ENCODE measurements around the gene NEMF.
"Not testable (repeated sequence)": the region's sequence is repeated elsewhere in the genome, so short reads cannot be mapped to it uniquely, and the experiment has no call there.

Gene NEMF

DNA sequence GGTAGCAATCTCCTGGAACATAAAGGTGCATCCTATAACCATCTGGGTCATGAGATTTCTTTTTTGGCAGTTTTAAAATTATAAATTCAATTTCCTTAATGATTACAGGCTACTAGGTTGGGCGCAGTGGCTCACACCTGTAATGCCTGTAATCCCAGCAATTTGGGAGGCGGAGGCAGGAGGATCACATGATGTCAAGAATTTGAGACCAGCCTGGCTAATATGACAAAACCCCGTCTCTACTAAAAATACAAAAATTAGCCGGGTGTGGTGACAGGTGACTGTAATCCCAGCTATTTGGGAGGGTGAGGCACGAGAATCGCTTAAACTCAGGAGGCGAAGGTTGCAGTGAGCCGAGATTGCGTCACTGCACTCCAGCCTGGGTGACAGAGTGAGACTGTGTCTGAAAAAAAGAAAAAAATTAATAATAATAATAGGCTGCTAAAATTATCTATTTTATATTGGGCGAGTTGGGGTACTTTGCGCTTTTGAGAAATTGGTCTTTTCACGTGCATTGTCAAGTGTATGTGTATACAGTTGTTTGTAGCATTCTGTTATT, 23.1 kb upstream of the NEMF start:
- no peak for DNase-seq

- DNase-seq: not testable (repeated sequence)
These were observed 21.0 kb upstream of the NEMF start for GRCh38 chr14:49873548-49873947.

DNA sequence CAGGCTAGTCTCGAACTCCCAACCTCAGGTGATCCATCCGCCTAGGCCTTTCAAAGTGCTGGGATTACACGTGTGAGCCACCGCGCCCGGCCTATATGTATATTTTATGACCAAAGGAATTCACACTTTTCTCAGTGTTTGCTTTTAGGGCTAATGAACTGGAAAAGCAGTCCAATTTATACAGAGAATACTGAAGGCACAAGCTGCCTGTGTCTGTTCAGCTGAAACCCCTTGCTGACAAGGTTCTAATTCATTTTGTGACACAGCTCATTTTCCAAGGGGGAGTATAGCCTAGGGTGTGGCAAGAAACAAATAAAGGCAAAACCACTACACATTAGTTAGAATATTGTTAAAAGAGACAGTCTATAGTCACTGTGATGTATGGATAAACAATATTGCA, 18.3 kb upstream of the NEMF start:
- DNase-seq: no peak

DNA sequence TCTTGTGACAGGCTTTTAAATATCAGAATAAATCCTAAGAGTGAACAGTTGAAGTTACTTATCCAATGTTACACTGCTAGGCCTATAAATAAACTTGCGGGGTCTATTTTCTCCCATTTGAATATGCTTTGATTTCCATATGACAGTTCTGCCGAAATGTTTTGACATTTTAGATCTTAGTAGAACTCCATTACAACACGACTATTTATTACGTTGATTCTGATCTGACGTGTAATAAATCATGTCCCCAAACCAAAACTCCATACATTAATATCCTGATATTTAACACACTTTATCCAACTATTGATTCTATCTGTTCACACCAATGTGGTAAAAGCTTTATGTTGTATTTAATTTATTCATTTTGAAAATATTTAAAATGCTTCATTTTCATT, 16.1 kb upstream of the NEMF start:
- no peak for DNase-seq

DNA sequence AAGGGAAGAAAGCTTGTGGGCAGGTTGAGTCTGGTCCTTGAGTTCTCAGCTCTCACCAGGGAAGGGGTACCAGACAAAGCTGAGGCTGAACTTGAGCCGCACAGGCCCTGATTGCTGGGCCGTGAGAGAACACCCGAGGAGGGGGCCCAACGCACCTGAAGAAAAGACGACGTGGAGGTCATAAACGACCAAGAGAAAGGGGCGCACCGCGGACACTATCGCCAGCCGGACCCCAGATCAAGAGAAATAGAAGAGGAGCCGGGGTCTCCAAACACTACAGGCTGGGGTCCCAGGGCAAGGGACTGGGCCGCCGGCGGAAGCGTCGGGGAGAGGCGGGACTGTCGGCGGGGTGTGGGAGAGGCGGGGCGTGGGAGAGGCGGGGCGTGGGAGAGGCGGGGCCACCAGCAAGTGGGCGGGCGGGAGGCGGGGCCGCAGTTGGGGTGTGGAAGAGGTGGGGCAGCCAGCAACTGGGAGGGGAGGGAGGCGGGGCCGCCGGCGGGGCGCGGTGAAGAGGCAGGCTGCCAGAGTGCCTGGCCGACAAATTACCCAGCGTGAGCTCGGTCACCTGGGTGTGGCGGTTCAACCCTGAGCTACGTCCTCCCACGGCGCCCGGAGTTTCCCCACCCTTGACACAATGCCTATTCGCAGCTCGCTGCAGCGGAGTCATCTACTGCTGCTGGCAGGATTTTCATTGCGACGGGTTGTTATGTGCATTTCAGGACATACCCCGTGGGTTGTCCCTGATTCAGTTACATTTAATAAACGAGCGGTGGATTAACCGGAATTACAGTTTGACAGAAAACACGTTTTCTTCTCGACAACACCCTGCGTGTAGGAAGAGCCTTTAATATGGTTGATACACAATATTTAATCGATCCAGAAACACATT, 15.5 kb upstream of the NEMF start:
- DNase-seq: peak; percentile 92

DNA sequence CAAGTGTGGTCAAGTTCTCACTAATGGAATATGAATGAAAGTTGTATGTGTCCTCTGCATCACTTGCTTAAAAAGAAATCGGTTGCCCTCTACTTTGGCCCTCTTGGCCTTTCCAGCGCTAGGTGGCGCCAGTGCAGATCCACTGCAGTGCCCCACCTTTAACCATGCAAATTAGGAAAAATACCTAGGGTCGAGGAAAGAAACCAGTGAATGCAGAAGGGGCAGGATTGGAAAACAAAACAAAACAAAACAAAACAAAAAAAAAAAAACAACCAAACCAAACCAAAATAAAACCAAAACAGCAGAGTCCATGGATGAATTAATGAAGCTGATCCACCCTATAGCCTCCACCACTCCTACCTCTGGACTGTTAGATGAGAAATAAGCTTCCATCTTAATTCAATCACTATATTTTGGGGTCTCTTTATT, 12.9 kb upstream of the NEMF start:
- DNase-seq: peak; percentile 80

- DNase-seq: no peak
These were observed 11.1 kb upstream of the NEMF start for GRCh38 chr14:49863487-49864281.

DNA sequence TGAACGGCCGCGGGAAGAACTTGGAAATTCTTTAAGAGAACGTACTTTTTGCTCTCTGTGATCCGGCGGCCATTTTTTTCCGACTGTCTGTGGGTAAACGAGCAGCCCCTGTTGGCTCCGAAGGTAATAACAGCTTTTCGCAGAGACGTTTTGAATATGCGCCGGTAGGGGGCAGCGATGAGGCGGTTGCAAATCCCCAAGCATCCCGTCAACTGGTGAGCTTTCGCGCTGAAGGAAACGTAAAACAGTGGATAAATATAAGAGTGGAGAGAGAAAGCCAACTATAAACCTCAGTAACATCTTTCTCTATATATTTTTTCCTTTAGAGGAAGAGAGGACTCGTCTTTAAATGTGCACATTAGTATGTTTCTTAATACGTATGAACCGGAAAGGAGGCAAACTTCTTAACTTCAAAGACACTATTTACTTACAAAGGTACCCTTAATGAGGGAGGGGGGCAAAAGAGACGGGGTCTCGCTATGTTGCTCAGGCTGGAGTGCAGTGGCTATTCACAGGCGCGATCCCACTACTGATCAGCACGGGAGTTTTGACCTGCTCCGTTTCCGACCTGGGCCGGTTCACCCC, 9.6 kb upstream of the NEMF start:
- peak; percentile 88 for DNase-seq

DNA sequence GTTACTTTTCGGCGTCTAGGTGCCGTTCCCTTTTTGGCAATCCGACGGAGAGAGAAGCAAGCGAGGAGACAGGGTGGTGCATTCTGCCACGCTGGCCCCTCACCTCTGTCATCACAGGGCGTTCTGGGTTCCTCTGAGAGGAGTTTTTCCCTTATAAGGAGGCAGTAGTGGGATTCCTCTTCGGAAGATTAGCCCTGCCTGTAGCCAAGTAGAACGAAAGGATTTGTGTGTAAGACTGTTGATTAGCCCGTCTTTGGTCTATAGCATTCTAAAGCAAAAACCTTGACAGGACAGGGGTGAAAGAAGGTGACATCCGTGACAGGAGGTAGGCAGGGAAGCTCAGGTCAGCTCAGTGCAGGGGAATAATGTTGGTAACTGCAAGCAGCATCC, 9.1 kb upstream of the NEMF start:
- DNase-seq: peak; percentile 59

DNA sequence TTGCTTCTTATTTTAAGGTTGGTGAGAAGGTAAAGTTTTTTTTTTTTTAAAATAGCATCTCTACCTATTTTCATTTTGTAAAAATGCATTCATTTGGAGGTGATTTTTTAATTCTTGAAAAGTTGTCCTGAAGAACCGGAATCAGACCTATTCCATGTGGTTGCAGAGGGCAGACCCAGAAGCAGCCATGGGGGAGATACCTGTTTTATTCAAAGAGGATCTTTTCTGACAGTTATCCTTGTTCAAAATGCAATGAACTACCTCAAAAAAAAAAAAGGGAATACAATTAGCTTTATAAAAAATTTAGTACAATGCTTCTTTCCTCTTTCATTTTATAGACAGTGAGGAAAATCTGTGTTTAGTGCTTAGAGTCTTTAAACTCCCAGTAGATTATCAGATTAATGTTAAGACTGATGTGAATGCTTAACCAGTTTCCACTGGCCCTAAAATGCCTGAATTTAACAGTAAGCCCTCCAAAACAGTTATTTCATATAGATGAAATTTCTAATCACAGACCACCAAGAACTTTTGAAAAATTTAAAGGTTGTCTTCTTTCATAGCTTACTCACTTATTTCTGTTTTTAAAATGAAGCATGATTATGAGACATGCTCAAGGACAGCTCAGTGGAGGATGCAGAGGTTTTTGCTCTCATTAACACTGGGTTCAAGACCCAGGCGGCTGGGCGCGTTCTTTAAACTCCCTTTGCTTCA, 8.6 kb upstream of the NEMF start:
- DNase-seq: no peak

DNA sequence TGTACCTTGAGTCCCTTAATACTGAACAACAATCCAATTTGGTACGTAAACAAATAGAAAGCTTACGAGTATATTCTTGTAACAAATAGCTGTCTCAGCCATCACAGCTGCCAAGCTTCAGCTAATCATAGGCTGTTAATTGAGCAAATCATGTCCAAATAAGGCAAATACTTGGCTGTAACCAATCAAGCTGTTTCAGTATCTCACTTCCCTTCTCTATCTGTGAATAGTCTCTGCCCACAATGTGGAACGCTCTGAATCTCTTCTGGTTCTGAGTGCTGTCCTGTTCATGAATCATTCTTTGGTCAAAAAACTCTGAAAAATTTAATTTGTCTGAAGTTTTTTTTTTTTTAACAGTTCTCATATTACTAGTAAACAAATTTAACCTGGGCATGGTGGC, 5.8 kb upstream of the NEMF start:
- DNase-seq: no peak

- no peak for DNase-seq
These were observed 4.9 kb upstream of the NEMF start for GRCh38 chr14:49857427-49858003.

DNA sequence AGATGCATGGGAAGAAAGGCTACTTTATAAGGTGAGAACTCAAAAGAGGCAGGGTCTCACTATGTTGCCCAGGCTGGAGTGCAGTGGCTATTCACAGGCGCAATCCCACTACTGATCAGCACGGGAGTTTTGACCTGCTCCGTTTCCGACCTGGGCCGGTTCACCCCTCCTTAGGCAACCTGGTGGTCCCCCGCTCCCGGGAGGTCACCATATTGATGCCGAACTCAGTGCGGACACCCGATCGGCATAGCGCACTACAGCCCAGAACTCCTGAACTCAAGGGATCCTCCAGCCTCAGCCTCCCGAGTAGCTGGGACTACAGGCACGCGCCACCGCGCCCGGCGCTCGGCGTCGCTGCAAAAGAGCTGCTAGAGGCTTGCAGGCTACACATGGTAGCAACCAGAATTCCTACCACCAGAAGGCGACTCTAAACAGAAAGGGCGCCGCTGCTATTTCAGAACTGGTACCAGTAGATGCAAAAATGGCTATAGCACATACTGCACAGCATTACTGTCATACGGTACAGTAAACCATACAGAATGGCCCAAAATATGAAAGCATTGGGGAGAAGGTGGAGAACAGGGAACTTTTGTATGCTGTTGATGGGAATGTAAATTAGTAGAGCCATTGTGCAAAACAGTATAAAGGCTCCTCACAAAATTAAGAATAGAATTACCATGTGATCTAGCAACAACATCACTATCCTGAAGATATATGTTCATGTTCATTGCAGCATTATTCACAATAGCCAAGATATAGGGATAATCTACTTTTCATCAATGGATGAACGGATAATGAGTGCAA, 1.2 kb upstream of the NEMF start:
- peak; percentile 82 for DNase-seq

GRCh38 chr14:49853158-49853477, 530 bp upstream of the NEMF start:
- no peak for DNase-seq

GRCh38 chr14:49851813-49852212, 775 bp downstream of the NEMF start:
- peak; percentile 14 for DNase-seq

DNA sequence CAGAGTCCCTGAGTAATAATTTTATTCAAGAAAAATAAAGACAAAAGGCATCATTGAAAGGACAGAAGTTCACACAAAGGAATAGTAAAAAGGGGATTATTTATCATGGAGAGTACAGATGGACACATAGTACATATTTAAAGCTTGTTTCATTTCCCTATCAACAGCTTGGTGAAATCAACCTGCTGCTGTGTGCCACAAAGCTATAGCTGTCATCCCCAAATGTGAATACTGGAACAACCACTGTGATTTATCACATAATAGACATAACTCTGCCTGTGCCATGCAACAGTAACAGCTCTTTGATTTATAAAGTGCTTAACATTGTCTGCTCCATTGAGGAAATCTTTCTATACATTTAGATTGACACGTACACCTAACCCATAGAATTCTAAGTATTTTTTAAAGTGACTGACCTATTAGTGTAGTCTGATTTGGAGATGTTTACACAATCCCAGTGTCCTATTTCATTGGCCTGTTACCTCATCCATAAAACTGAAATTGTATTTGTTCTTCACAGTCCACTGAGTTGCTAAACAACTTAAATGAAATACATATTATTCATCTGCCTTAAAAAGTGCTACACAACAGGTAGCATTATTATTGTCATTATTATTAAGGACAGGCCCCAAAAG, 3.3 kb downstream of the NEMF start:
- DNase-seq: peak; percentile 47

DNA sequence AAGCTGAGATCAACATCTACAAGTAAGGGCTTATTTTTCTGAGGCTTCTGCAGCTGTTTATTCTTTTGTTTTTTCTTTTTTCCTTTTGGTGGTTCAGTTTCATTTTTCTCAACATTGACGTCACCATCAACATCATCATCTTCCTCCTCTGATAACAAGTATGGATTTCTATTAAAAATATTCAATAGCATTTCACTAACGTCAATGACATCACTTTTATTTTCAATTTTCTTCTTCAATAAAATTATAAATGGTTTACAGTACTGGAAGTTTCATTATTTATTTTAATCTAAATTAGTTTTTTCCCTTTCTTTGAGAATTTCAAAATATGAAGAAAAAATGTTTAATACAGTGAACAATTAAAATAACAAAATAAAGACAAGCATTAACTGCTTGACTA, 23.9 kb downstream of the NEMF start:
- no peak for DNase-seq

GRCh38 chr14:49820176-49820575, 32.4 kb downstream of the NEMF start:
- no peak for DNase-seq

GRCh38 chr14:49816844-49817243, 35.7 kb downstream of the NEMF start:
- no peak for DNase-seq

DNA sequence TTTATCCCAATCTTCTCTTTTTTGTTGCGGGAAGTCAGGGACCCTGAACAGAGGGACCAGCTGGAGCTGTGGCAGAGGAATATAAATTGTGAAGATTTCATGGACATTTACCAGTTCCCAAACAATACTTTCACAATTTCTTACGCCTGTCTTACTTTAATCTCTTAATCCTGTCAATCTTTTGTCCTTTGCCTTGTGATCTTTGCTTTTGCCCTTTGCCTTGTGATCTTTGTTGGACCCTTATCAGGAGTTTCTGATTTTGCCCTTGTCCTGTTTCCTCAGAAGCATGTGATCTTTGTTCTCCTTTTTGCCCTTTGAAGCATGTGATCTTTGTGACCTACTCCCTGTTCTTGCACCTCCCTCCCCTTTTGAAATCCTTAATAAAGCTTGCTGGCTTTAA, 36.5 kb downstream of the NEMF start:
- DNase-seq: not testable (repeated sequence)

DNA sequence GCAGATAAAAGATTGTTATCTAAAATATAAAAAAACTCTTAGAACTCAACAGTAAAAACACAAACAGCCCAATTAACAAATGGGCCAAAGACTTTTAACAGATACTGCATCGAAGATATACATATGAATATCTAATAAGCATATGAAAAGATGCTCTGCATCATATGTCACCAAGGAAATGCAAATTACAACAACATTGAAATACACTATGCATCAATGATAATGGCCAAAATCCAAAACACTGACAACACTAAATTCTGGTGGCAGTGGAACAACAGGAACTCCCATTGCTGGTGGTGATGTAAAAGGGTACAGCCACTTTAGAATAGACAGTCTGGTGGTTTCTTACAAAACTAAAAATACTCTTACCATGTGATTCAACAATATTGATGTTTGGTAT, 43.8 kb downstream of the NEMF start:
- no peak for DNase-seq

Measured in NCI-H510A treated with DMSO at 0.1 percent for 48 hours (cell line).